ENCODE measurements around the gene SMC5.
"Not testable (repeated sequence)": the region's sequence is repeated elsewhere in the genome, so short reads cannot be mapped to it uniquely, and the experiment has no call there.

Gene SMC5

DNA sequence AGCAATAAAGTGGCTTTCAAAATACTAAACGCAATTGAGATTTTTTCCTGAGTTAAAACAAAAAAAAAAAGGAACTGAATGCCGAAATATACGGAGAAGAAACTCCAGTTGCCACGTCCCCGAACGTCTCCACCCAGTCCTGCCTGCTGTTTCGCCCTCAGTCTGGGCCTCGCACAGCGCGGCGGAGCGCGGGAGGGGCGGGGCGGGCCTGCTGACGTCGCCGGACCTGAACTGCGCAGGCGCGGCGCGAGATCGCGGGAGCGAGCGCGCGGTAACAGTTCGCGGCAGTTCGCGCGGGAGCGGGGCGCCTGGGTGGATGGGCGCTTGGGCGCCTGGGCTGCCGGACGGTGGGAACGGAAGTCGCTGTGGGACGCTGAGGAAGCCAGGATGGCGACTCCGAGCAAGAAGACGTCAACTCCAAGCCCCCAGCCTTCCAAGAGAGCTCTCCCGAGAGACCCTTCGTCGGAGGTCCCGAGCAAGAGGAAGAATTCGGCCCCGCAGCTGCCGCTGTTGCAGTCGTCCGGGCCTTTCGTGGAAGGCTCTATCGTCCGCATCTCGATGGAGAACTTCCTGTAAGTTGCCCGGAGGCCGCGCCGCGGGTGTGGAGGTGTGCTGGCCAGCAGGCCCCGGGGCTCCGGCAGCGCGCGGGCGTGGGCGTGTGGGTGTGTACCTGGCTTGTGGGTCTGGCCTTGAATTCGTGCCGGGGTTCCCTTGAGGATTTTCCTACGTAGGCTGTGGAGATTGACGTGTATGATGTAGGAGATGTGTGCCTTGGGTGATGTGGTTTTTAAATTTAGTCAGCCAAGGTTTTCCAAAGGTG is at the start of gene SMC5:
Gene SMC5, plus strand, starts transcription at position 287 of the 820 bp plus-strand sequence. Its CDS starts 101 bp downstream, at position 388.
- DNase-seq (ENCODE audit: low read depth), result peak; percentile 53

DNA sequence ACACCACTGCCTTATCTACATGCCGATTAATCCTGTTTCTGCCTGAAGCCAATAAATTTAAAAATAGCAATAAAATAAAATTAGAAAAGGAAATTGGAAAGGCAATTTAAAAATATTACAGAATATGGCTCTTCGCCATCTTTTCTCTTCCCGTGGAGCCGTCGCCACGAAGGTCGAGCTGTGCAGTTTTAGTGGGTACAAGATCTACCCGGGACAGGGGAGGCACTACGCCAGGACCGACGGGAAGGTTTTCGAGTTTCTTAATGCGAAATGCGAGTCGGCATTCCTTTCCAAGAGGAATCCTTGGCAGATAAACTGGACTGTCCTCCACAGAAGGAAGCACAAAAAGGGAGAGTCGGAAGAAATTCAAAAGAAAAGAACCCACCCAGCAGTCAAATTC is 41.7 kb upstream of the SMC5 start:
- DNase-seq (ENCODE audit: low read depth), result no peak

DNA sequence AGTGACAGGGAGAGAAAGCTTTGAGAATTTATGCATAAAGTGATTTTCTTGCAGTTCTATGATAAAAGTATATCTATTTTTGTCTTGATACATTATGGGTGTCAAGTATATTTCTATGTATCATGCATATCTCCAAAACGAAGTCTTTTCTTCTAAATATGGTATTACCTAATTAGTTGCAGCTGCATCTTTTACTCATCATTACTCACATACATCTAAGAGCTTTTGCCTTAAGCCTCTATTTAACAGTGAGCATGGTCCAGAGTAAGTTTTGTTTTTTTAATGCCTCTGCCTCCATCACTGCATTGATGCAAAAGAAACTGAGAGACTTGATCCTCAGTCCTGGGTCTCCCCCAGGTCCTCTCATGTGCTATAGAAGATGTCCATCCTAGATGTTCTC is 40.0 kb upstream of the SMC5 start:
- no peak for DNase-seq (ENCODE audit: low read depth)

DNA sequence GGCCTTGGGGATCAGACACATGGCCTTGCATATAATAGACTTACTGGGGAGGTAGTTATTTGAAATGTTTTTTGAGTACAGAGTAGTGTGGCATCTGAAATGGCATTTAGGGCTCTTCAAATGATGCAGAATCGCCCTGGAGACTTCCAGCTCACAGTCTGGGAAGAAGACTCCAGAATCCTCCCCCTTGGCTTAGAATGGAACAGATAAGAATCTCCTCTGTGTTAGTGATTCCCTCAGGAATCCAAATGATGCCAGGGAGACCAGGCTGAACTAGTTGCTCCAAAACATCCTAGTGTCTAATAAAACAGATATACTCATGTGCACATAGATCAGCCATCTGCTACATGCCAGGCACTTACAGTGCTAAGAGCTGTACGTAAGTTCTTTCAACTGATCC is 38.6 kb upstream of the SMC5 start:
- no peak for DNase-seq (ENCODE audit: low read depth)

DNA sequence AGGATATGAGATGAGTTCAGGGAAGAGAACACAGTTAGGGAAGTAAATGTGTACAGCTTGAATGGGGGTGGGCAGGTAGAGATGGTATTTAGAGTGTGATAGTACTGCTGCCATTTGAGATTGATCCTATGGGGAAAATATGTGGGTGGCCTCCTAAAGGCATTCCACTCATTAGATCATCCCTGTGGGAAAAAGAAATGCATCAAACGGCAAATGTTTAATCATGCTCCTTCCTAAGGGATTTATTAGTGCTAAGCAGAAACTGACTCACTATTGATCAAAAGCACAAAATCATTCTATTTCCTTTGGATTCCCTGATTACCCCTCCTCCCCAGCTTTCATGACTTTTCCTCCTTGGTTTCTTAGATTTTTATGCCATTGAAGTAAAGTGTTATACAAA is 36.4 kb upstream of the SMC5 start:
- no peak for DNase-seq (ENCODE audit: low read depth)

DNA sequence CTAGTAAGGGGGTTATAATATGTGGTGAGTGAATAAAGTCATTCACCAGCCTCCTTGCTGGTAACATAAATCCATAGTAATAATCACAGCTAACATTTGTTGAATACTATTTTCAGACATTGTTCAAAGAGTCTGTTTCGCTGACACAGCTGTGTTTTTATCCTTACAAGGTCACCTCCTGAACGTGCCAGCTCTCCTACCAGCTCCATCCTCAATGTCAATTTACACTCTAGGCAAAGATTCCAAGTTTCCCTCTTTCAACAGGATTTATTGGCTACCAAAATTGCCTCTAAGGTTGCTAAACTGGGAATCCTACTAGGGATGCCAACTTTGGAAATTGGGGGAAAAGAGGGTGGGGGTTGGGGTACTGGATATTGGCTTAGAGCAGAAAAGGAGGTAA is 30.7 kb upstream of the SMC5 start:
- DNase-seq (ENCODE audit: low read depth), result no peak

DNA sequence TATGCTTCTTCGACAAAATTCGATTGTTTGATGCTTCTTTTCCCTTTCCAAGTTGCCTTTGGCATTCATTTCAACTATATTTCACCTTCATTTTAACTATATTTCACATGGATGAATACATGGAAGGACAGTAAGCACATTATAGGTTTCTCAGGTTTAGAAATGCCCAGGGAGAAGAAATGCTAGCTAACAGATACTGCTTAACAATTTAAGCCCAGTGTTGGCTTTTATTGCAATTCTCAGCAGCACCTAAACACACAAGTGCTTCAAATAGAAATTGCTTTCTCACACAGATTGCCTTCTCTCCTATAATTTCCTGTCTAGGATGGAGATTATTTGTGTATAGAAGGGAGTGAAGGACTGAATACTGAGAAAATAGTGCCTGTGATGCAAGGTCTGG is 30.2 kb upstream of the SMC5 start:
- no peak for DNase-seq (ENCODE audit: low read depth)

DNA sequence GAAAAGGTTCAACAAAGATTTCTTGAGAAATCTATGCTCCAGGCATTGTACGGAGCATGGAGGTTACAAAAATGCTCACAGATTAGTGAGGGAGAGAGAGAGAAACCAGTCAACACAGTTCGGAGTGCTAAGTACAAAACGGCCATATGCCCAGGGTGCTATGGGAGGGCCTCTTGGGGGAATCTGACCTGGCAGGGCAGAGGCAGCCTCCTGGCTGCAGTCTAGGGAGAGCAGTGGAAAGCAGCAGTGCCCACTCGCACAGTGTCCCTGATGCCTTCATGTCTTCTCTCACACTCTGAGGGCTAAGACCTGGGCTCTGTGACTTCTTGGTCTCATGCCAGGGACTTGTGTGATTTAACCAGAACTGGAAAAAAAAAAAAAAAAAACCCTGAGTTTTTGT is 29.8 kb upstream of the SMC5 start:
- DNase-seq (ENCODE audit: low read depth), result no peak

DNA sequence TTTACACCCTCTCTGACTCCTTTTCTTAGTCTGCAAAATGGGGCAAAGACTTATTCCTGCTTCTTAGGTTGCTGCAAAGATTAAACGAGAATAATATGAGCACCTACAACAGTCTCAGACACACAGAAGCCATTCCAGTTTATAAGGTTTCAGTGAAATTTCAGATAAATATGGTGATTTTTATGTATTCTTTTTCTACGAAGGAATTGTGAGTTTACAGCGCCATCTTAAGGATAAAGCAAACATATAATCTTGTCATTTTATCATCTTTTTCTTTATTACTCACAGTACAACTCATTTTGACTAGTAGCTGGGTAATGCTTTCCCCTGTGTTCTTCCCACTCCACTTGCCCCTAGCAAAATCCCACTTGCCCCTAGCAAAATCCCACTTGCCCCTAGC is 29.2 kb upstream of the SMC5 start:
- peak; percentile 11 for DNase-seq (ENCODE audit: low read depth)

DNA sequence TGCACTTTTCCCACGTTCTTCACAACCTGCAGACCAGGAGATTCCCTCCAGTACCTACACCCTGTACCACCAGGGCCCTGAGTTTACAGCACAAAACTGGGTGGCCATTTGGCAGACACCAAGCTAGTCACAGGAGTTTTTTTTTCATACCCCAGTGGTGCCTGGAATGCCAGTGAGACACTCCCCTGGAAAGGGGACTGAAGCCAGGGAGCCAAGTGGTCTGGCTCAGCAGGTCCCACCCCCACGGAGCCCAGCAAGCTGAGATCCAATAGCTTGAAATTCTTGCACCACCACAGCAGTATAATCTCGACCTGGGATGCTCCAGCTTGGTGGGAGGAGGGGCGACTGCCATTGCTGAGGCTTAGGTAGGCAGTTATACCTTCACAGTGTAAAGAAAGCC is 26.3 kb upstream of the SMC5 start:
- no peak for DNase-seq (ENCODE audit: low read depth)

DNA sequence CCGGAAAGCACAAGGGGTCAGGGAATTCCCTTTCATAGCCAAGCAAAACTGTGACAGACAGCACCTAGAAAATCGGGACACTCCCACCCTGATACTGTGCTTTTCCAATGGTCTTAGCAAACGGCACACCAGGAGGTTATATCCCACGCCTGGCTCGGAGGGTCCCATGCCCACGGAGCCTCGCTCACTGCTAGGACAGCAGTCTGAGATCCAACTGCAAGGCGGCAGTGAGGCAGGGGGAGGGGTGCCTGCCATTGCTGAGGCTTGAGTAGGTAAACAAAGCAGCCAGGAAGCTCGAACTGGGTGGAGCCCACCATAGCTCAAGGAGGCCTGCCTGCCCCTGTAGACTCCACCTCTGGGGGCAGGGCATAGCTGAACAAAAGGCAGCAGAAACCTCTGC is 24.6 kb upstream of the SMC5 start:
- DNase-seq (ENCODE audit: low read depth), result not testable (repeated sequence)

DNA sequence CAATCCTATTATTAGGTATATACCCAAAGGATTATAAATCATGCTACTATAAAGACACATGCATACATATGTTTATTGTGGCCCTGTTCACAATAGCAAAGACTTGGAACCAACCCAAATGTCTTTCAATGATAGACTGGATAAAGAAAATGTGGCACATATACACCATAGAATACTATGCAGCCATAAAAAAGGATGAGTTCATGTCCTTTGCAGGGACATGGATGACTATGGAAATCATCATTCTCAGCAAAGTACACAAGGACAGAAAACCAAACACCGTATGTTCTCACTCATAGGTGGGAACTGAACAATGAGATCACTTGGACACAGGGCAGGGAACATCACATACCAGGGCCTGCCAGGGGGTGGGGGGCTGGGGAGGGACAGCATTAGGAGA is 12.8 kb upstream of the SMC5 start:
- not testable (repeated sequence) for DNase-seq (ENCODE audit: low read depth)

DNA sequence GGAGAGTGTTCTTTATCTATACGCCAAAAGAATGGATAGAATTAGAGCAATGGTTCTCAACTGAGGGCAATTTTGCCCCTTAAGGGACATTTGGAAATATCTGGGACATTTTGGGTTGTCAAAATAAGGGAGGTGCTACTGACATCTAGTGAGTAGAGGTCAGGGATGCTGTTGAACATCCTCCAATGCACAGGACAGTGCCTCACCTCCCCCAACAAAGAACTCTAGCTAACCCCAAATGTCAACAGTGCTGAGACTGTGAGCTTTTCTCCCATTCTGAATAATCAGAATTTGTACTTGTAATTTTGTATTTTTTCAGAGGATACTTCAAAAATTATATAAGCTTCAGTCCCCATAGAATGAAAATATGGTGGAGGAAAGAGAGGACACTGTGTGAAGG is 8.6 kb upstream of the SMC5 start:
- DNase-seq (ENCODE audit: low read depth), result no peak

DNA sequence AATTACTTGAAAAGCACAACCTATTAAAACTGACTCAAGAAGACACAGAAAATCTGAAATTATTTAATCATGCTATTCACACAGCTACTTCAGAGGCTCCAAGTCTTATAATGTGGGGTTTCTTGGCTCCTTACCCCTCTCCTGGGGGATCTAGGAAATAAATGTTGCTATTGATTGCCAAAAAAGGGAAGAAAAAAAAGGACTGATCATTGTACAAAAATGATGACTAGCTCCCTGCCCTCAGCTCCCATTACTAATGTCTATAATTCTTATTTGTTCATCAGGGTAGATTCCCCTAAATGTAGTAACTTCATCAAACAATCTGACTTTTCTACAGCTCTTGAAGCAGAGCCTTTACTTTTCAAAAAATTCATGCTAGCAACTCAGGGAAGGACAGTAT is 3.3 kb upstream of the SMC5 start:
- DNase-seq (ENCODE audit: low read depth), result no peak

DNA sequence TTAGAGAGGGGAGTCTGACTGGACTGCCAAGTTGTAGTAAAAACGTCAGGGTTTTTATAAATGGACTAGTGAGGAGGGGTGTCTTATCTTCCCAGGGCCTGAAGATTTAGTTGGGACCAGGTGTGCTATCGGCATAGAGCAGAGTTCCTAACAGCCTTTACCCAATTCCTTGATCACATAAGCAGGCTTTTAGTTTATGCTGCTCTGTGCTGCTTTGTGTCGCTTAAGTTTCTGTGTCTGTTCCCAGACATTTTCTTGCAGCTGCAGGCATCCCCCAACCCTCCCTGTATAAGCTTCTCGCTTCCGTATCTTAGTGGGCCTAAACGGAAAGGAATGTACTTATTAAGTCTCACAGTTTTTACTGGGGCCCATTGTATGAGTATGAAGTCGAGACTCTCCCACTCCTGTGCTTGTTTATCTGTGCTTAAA is 2.6 kb upstream of the SMC5 start:
- no peak for DNase-seq (ENCODE audit: low read depth)

DNA sequence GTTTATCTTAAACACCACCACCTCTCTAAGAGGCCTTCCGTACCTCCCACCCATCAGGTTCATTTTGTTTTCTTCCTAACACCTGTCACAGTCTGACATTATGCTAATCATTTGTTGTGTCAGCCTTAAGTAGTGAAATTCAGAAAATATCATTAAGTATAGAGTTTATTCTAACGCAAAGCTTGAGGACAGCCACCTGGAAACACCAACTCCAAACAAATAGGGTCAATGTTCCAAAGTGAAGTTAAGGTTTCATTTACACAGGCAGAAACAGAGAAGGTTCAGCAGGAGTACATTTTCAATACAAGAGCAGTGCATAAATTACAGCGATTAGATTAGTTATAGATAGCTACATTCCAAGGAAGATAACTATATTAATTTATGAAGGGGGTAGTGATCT is 1.3 kb upstream of the SMC5 start:
- DNase-seq (ENCODE audit: low read depth), result no peak

DNA sequence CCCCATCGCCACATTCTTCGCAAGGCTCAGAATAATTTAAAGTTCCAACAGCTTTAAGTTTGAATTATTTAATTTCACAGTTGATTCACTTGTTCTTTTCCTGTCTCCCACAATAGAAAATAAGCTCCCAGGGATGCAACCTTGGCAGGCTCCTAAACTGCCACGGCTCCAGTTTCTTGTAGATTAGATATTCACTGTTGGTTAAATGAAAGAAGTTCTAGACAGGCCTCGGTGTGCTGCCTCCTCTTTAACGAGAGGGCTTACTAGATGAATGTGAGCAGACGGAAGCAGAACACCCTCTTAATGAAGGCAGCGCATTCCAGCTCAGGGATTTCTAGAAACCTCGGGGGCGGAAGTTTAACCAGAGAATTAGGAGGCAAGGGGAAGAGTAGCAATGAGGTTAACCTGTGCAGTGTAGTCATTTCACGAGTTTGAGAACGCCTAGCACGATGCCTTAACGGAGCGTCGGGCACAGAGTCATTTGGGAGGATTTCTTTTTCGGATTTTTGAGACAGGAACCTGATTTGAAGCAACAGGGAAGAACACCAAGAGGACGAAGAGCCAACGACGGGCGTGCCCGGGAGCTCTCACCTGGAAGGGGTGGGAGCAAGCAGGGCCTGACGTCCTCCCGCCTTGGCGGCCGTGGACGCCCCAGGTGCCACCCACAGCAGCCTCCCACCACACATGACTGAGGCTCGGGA is 637 bp upstream of the SMC5 start:
- DNase-seq (ENCODE audit: low read depth), result no peak

DNA sequence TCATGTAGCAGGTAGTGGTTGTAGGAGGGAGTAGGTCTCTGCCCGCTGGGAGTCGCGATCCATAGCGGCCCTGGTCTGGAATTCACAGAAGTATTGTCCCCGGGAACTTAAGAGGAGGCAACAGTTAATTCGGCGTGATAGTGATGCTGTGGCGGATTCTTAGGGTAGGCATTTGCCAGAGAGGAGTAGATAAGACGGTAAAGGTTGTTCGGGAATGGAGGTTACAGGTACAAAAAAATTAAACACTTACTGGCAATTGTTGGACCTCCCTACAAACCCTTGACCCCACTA is 679 bp downstream of the SMC5 start:
- no peak for DNase-seq (ENCODE audit: low read depth)

DNA sequence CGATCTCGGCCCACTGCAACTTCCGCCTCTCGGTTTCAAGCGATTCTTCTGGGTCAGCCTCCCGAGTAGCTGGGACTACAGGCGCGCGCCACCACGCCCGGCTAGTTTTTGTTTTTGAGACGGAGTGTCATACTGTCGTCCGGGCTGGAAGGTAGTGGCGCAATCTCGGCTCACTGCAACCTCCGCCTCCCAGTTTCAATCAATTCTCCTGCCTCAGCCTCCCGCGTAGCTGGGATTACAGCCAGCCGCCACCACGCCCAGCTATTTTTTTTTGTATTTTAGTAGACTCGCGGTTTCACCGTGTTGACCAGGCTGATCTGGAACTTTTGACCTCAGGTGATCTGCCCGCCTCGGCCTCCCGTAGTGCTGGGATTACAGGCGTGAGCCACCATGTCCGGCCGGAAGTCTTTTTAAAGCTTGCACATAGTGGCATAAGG is 1.2 kb downstream of the SMC5 start:
- no peak for DNase-seq (ENCODE audit: low read depth)

DNA sequence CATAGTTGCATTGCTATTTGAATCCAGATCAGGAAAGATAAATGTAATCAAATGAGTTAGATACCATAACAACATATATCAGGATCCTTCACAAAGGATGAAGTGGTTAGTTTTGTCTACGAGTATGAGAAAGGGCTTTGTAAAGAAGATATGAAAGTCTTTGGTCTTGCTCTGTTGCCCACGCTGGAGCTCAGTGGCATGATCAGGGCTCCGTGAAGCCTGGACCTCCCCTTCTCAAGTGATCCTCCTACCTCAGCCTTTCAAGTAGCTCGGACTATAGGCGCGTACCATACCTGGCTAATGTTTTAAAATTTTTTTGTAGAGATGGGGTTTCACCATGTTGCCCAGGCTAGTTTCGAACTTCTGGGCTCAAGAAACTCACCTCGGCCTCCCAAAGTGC is 1.8 kb downstream of the SMC5 start:
- no peak for DNase-seq (ENCODE audit: low read depth)

DNA sequence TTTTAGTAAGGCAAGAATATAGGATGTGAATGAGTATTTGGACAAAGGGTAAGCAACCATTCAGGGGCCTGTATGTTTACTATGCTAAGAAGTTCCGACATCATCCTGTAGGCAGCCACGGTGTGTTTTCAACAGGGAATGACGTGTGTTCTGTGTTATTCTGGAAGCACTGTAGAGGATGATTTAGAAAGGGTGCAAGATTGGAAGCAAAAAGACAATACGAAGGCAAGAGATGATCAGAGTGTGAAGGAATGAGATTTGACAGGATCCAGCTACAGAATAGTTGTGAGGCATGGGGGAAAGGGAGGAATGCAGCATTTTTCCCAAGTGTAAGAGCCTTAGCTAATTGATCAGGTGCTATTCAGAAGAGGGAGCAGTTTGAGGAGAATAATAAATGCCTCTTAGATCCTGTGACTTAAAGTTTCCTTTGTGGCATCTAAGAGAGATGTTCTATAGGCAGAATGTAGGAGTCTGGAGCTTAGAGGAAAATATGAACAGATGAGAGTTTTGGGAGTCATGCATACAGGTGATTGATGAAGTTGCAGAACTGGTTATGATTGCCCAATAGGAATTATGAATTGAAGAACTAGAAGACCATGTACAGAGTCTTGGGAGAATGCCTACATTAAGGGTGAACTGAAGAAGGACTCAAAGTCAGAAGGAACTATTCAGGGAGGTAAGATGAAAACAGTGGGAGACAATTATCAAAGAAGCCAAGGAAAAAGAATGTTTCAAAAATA is 2.5 kb downstream of the SMC5 start:
- no peak for DNase-seq (ENCODE audit: low read depth)

DNA sequence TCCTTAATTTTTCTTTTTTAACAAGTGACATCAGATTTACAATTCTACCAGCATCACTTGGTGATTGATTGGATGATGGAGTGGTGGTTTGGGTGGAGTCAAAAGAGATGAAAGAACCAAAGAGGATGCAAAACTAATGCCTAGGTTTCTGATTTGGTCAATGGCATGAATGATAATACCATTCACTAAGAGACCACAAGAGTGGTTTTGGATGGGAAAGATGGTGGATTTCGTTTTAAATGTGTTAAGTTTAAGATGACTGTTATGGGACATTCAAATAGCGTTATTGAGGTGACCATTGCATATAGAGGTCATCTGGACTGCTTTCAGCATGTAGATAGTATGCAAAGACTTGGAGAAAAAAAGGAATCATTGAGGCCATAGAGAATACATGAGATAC is 3.6 kb downstream of the SMC5 start:
- DNase-seq (ENCODE audit: low read depth), result no peak

DNA sequence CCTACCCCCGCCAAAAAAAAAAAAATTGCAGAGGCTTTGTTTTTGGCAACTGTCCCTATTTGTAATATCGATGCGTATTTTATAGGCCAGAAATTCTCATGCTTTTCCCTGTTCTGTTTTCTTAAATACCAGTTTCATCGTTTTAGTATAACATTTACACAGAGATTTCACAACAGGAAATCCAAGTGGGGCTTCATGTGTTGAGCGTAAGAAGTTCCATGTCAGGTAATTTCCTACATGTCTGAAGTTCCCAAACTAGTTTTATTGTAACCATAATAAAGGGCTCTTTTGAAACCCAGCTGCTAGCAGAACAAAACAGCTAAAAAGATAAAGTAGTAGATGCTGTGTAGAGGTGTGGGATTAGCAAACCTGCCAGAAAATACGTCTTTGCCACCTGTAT is 4.2 kb downstream of the SMC5 start:
- no peak for DNase-seq (ENCODE audit: low read depth)
